GM12872 (cell line): ENCODE measurements around the gene HCFC2.

Experiments
- TF ChIP-seq, protein P1 (sequence below): IDR thresholded peaks from 3 replicates; pipeline ENCODE4 v1.5.1; 2011; ENCODE audit warnings: low read depth, mild to moderate bottlenecking, low read length, moderate library complexity; ENCODE audit not compliant: insufficient read depth

The HCFC2 gene

GRCh38 chr12:104044158-104044557 lies 20.2 kb upstream of the HCFC2 start:
- TF ChIP-seq, protein P1, sequence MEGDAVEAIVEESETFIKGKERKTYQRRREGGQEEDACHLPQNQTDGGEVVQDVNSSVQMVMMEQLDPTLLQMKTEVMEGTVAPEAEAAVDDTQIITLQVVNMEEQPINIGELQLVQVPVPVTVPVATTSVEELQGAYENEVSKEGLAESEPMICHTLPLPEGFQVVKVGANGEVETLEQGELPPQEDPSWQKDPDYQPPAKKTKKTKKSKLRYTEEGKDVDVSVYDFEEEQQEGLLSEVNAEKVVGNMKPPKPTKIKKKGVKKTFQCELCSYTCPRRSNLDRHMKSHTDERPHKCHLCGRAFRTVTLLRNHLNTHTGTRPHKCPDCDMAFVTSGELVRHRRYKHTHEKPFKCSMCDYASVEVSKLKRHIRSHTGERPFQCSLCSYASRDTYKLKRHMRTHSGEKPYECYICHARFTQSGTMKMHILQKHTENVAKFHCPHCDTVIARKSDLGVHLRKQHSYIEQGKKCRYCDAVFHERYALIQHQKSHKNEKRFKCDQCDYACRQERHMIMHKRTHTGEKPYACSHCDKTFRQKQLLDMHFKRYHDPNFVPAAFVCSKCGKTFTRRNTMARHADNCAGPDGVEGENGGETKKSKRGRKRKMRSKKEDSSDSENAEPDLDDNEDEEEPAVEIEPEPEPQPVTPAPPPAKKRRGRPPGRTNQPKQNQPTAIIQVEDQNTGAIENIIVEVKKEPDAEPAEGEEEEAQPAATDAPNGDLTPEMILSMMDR = no peak

- TF ChIP-seq, protein P1 = no peak
These were observed 18.0 kb upstream of the HCFC2 start for GRCh38 chr12:104046306-104046705.

DNA sequence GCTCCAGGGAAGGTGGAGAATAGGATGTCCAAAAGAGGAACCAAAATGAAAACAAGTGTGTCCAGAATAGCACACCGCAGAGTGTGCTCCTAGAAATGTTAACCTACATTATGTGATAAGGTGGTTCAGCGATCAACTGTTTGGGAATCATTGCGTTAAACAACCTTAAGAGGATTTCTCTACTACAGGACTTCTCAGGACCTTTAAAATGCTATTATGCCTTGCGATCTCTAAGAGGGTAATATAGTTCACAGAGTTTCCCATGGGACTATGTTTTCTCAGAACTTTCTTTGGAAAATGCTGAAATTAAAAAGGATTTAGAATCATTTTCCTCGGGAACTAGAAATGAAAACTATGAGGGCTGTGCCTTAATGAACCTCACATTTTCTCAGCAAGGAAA lies 16.2 kb upstream of the HCFC2 start:
- TF ChIP-seq, protein P1 = no peak

DNA sequence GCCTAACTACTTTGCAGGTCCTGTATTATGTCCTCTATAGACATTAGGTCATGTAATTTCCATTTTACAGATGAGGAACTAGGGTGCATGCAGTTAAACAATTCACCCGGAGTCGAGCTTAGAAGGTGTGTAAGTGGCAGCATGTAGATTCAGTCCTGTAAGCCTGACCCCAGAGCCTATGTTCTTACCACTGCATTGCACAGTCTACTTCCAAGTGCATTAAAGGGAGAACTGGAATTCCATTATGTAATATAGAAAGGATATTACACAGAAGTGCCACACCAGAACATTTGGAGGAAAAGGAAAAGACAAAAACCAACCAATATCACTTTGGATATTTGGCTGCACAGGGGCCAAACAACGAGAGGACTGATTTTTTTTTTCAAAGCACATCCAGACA lies 15.5 kb upstream of the HCFC2 start:
- TF ChIP-seq, protein P1 = no peak

DNA sequence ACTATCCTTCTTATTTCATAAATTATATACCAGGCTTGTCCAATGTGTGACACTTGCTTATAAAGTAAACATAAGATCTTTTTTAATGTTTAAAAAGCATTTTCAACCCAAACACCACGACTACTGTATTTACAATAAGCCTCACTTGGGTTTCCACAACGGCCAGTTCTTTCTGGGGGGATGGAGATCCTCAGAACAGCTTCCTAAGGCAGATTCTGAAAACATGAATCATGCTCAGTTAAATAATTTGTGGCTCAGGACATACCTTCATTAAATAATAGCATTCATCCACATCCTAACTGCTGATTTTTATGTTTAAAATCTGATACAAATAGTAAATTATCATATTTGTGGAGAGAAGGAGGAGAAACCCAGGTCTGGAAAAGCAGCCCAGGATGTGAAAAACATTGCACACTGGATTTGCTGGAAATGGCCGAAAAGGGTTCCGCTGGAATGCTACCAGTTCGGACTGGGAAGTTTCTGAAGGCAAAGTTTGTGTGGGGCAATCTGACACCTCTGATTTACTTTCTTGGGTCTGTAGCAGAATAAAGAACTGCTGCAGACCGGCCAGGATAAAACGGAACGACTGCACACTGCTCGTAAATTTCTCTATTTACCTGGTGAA lies 14.9 kb upstream of the HCFC2 start:
- TF ChIP-seq, protein P1 = no peak

DNA sequence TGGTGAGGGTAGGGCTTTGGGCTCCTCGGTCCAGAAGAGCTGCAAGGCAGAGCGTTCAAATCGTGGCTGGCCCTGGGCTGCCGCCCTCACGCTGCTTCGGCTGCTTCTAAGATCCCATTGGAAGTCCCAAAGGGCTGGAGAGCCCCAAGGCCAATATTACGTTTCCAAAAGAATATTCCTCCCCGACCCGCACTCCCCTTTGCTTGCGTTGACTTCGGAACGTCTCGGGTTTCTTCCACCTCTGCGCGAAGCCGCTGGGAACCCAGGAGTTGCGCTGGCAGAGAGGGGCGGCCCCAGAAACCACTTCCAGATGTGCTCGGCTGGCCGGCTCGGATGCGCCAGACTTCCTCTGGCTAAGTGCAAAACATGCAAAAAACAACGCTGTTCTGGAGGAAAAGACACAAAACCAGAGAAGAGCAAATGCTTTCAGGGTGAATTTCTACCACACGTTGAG lies 14.4 kb upstream of the HCFC2 start, which contains the start of gene GLT8D2:
GLT8D2 (minus strand) TSS at position 285 of the 454 bp plus-strand sequence. CDS start 30,539 bp downstream, outside the sequence.
- TF ChIP-seq, protein P1 = no peak

GRCh38 chr12:104050436-104050835 lies 13.9 kb upstream of the HCFC2 start:
- TF ChIP-seq, protein P1 = no peak
